Measurements from ENCODE around the gene FRMPD3. TPM values are rescaled to one million over a fixed set of nuclear protein-coding genes. Genes with fewer than 3 reads are reported as not detected.

FRMPD3 gene
- total RNA-seq, 1 donor from 2014 or later = 0.08 TPM

- no peak overlapping the region for H3K27ac Mint-ChIP-seq (ENCODE audit: unreplicated experiment)
- H3K27me3 Mint-ChIP-seq (ENCODE audit: unreplicated experiment) = no peaks in the 10 kb centered on the region
- H3K4me1 Mint-ChIP-seq (ENCODE audit: unreplicated experiment) = no peaks in the 10 kb centered on the region
- DNase-seq (ENCODE audit: low spot score) = no peak
- H3K4me3 Mint-ChIP-seq (ENCODE audit: unreplicated experiment) = no peak overlapping the region
- no peak for TF ChIP-seq CTCF (IDR thresholded peaks at IDR 0.05; ENCODE audit: unreplicated experiment)
- H3K9me3 Mint-ChIP-seq (ENCODE audit: unreplicated experiment) = no peaks in the 10 kb centered on the region
- no peaks in the 10 kb centered on the region for H3K36me3 Mint-ChIP-seq (ENCODE audit: low read depth, unreplicated experiment)
Measured at GRCh38 chrX:107477406-107477805, 28.0 kb downstream of the FRMPD3 start.

- Mint-ChIP-seq H3K4me3 (ENCODE audit: unreplicated experiment) (no peak overlapping the region), H3K36me3 (ENCODE audit: low read depth, unreplicated experiment) (no peaks in the 10 kb centered on the region), H3K27me3 (ENCODE audit: unreplicated experiment) (no peaks in the 10 kb centered on the region), H3K9me3 (ENCODE audit: unreplicated experiment) (no peaks in the 10 kb centered on the region), H3K4me1 (ENCODE audit: unreplicated experiment) (no peaks in the 10 kb centered on the region), H3K27ac (ENCODE audit: unreplicated experiment) (no peak overlapping the region)
- no peak for TF ChIP-seq CTCF (IDR thresholded peaks at IDR 0.05; ENCODE audit: unreplicated experiment)
- DNase-seq (ENCODE audit: low spot score) = no peak
Measured at GRCh38 chrX:107480272-107480671, 30.8 kb downstream of the FRMPD3 start.

GRCh38 chrX:107482046-107482445 is 32.6 kb downstream of the FRMPD3 start:
- DNase-seq (ENCODE audit: low spot score) = no peak
- TF ChIP-seq CTCF (IDR thresholded peaks at IDR 0.05; ENCODE audit: unreplicated experiment) = no peak
- Mint-ChIP-seq H3K9me3 (ENCODE audit: unreplicated experiment) (no peaks in the 10 kb centered on the region), H3K27me3 (ENCODE audit: unreplicated experiment) (no peaks in the 10 kb centered on the region), H3K36me3 (ENCODE audit: low read depth, unreplicated experiment) (no peaks in the 10 kb centered on the region), H3K4me1 (ENCODE audit: unreplicated experiment) (no peaks in the 10 kb centered on the region), H3K4me3 (ENCODE audit: unreplicated experiment) (no peak overlapping the region), H3K27ac (ENCODE audit: unreplicated experiment) (no peak overlapping the region)

GRCh38 chrX:107484002-107484726 is 34.7 kb downstream of the FRMPD3 start:
- no peak for TF ChIP-seq CTCF (IDR thresholded peaks at IDR 0.05; ENCODE audit: unreplicated experiment)
- Mint-ChIP-seq H3K27me3 (ENCODE audit: unreplicated experiment) (no peaks in the 10 kb centered on the region), H3K4me1 (ENCODE audit: unreplicated experiment) (no peaks in the 10 kb centered on the region), H3K27ac (ENCODE audit: unreplicated experiment) (no peak overlapping the region), H3K4me3 (ENCODE audit: unreplicated experiment) (no peak overlapping the region), H3K9me3 (ENCODE audit: unreplicated experiment) (no peaks in the 10 kb centered on the region), H3K36me3 (ENCODE audit: low read depth, unreplicated experiment) (no peaks in the 10 kb centered on the region)
- no peak for DNase-seq (ENCODE audit: low spot score)

- no peak for TF ChIP-seq CTCF (IDR thresholded peaks at IDR 0.05; ENCODE audit: unreplicated experiment)
Measured at GRCh38 chrX:107485013-107485412, 35.6 kb downstream of the FRMPD3 start.

More at GRCh38 chrX:107485013-107485412, 35.6 kb downstream of the FRMPD3 start:
- no peaks in the 10 kb centered on the region for H3K9me3 Mint-ChIP-seq (ENCODE audit: unreplicated experiment)
- H3K27me3 Mint-ChIP-seq (ENCODE audit: unreplicated experiment) = no peaks in the 10 kb centered on the region
- no peaks in the 10 kb centered on the region for H3K4me1 Mint-ChIP-seq (ENCODE audit: unreplicated experiment)
- H3K36me3 Mint-ChIP-seq (ENCODE audit: low read depth, unreplicated experiment) = no peaks in the 10 kb centered on the region
- DNase-seq (ENCODE audit: low spot score) = no peak
- H3K27ac Mint-ChIP-seq (ENCODE audit: unreplicated experiment) = no peak overlapping the region
- no peak overlapping the region for H3K4me3 Mint-ChIP-seq (ENCODE audit: unreplicated experiment)
